Neuron (in vitro differentiated cells): ENCODE data around the gene NRXN3.

Source experiments
- H2AFZ ChIP-seq: one replicate; pipeline ENCODE4 v1.6.1; 2013; ENCODE audit warnings: low read depth, mild to moderate bottlenecking, inconsistent platforms, low read length, moderate library complexity
- H3K27me3 ChIP-seq: one replicate; pipeline ENCODE4 v1.6.1; 2013; ENCODE audit warnings: low read length; ENCODE audit not compliant: insufficient read depth
- H3K36me3 ChIP-seq: one replicate; pipeline ENCODE4 v1.6.1; 2013; ENCODE audit warnings: low read length; ENCODE audit not compliant: insufficient read depth
- H3K4me1 ChIP-seq: one replicate; pipeline ENCODE4 v1.6.1; 2013; ENCODE audit warnings: low read length; ENCODE audit not compliant: insufficient read depth
- H3K4me3 ChIP-seq: 2 replicates; pipeline ENCODE4 v1.5.1; 2013; ENCODE audit warnings: mild to moderate bottlenecking, low read length, moderate library complexity
- H3K9me3 ChIP-seq: one replicate; pipeline ENCODE4 v1.6.1; 2013; ENCODE audit warnings: low read length

NRXN3 gene

GRCh38 chr14:78805570-78805969, 635.4 kb downstream of the NRXN3 start:
- Histone ChIP-seq H3K27me3 (no peaks in the 10 kb centered on the region), H3K4me1 (no peaks in the 10 kb centered on the region), H3K36me3 (no peaks in the 10 kb centered on the region), H2AFZ (no peak overlapping the region), H3K9me3 (no peaks in the 10 kb centered on the region), H3K4me3 (no peak overlapping the region)

GRCh38 chr14:78823035-78823434, 652.9 kb downstream of the NRXN3 start:
- Histone ChIP-seq H3K4me3 (no peak overlapping the region), H3K27me3 (no peaks in the 10 kb centered on the region), H3K4me1 (no peaks in the 10 kb centered on the region), H2AFZ (no peak overlapping the region), H3K36me3 (no peaks in the 10 kb centered on the region), H3K9me3 (no peaks in the 10 kb centered on the region)

GRCh38 chr14:78823516-78823915, 653.3 kb downstream of the NRXN3 start:
- Histone ChIP-seq H3K27me3 (no peaks in the 10 kb centered on the region), H3K4me3 (no peak overlapping the region), H3K9me3 (no peaks in the 10 kb centered on the region), H3K36me3 (no peaks in the 10 kb centered on the region), H2AFZ (no peak overlapping the region), H3K4me1 (no peaks in the 10 kb centered on the region)

- Histone ChIP-seq H2AFZ (no peak overlapping the region), H3K27me3 (no peaks in the 10 kb centered on the region), H3K4me3 (no peak overlapping the region), H3K36me3 (no peaks in the 10 kb centered on the region), H3K9me3 (no peaks in the 10 kb centered on the region), H3K4me1 (no peaks in the 10 kb centered on the region)
Measured at GRCh38 chr14:78829274-78829673, 659.1 kb downstream of the NRXN3 start.

- Histone ChIP-seq H3K9me3 (no peaks in the 10 kb centered on the region), H3K4me1 (no peaks in the 10 kb centered on the region), H2AFZ (no peak overlapping the region), H3K4me3 (no peak overlapping the region), H3K27me3 (peaks cover 3% of the 10 kb centered on the region), H3K36me3 (no peaks in the 10 kb centered on the region)
Measured at GRCh38 chr14:78834766-78835451, 664.7 kb downstream of the NRXN3 start.

- no peak overlapping the region for H2AFZ ChIP-seq
- H3K4me3 ChIP-seq, result no peak overlapping the region
- H3K4me1 ChIP-seq, result no peaks in the 10 kb centered on the region
- H3K36me3 ChIP-seq, result no peaks in the 10 kb centered on the region
- peaks cover 3% of the 10 kb centered on the region for H3K27me3 ChIP-seq
- no peaks in the 10 kb centered on the region for H3K9me3 ChIP-seq
Measured at GRCh38 chr14:78835909-78836308, 665.7 kb downstream of the NRXN3 start.

- Histone ChIP-seq H3K9me3 (no peaks in the 10 kb centered on the region), H3K4me3 (no peak overlapping the region), H2AFZ (no peak overlapping the region), H3K4me1 (no peaks in the 10 kb centered on the region), H3K27me3 (peaks cover 3% of the 10 kb centered on the region), H3K36me3 (no peaks in the 10 kb centered on the region)
Measured at GRCh38 chr14:78836777-78837176, 666.6 kb downstream of the NRXN3 start.

- H3K27me3 ChIP-seq, result peaks cover 3% of the 10 kb centered on the region
- H3K36me3 ChIP-seq, result no peaks in the 10 kb centered on the region
- no peaks in the 10 kb centered on the region for H3K4me1 ChIP-seq
- H3K4me3 ChIP-seq, result no peak overlapping the region
- no peak overlapping the region for H2AFZ ChIP-seq
- H3K9me3 ChIP-seq, result no peaks in the 10 kb centered on the region
Measured at GRCh38 chr14:78838959-78839358, 668.8 kb downstream of the NRXN3 start.

- no peaks in the 10 kb centered on the region for H3K36me3 ChIP-seq
- H3K4me1 ChIP-seq, result no peaks in the 10 kb centered on the region
- no peaks in the 10 kb centered on the region for H3K9me3 ChIP-seq
- peaks cover 3% of the 10 kb centered on the region for H3K27me3 ChIP-seq
- no peak overlapping the region for H2AFZ ChIP-seq
- no peak overlapping the region for H3K4me3 ChIP-seq
Measured at GRCh38 chr14:78840898-78841297, 670.7 kb downstream of the NRXN3 start.

- H2AFZ ChIP-seq, result no peak overlapping the region
- H3K9me3 ChIP-seq, result no peaks in the 10 kb centered on the region
- no peaks in the 10 kb centered on the region for H3K27me3 ChIP-seq
- no peaks in the 10 kb centered on the region for H3K4me1 ChIP-seq
- no peaks in the 10 kb centered on the region for H3K36me3 ChIP-seq
- no peak overlapping the region for H3K4me3 ChIP-seq
Measured at GRCh38 chr14:78847801-78848200, 677.6 kb downstream of the NRXN3 start.

GRCh38 chr14:78848234-78848820, 678.2 kb downstream of the NRXN3 start:
- Histone ChIP-seq H3K27me3 (no peaks in the 10 kb centered on the region), H3K9me3 (no peaks in the 10 kb centered on the region), H3K4me3 (no peak overlapping the region), H3K36me3 (no peaks in the 10 kb centered on the region), H2AFZ (no peak overlapping the region), H3K4me1 (no peaks in the 10 kb centered on the region)

- no peaks in the 10 kb centered on the region for H3K4me1 ChIP-seq
- no peak overlapping the region for H2AFZ ChIP-seq
- no peaks in the 10 kb centered on the region for H3K36me3 ChIP-seq
- H3K9me3 ChIP-seq, result no peaks in the 10 kb centered on the region
- H3K4me3 ChIP-seq, result no peak overlapping the region
- H3K27me3 ChIP-seq, result no peaks in the 10 kb centered on the region
Measured at GRCh38 chr14:78849952-78850351, 679.8 kb downstream of the NRXN3 start.

- Histone ChIP-seq H3K4me1 (no peaks in the 10 kb centered on the region), H3K9me3 (no peaks in the 10 kb centered on the region), H2AFZ (no peak overlapping the region), H3K36me3 (no peaks in the 10 kb centered on the region), H3K27me3 (no peaks in the 10 kb centered on the region), H3K4me3 (no peak overlapping the region)
Measured at GRCh38 chr14:78851189-78851588, 681.0 kb downstream of the NRXN3 start.

GRCh38 chr14:78852040-78852439, 681.9 kb downstream of the NRXN3 start:
- Histone ChIP-seq H2AFZ (no peak overlapping the region), H3K4me3 (no peak overlapping the region), H3K9me3 (no peaks in the 10 kb centered on the region), H3K4me1 (no peaks in the 10 kb centered on the region), H3K27me3 (no peaks in the 10 kb centered on the region), H3K36me3 (no peaks in the 10 kb centered on the region)
